Osteoblast (primary cell): ENCODE data around the gene LAD1. TPM values are rescaled to one million over a fixed set of nuclear protein-coding genes. Genes with fewer than 3 reads are reported as not detected.

ENCODE experiments used
- DNase-seq: peaks from one replicate; pipeline ENCODE4 v3.0.0; 2011; ENCODE audit warnings: low spot score, mixed read lengths; ENCODE audit not compliant: insufficient read length; ENCODE audit errors: missing footprints
- H2AFZ ChIP-seq: 2 replicates; pipeline ENCODE4 v1.6.0; 2011; ENCODE audit warnings: mild to moderate bottlenecking, low read length
- H3K27ac ChIP-seq: 2 replicates; pipeline ENCODE4 v1.5.1; 2011; ENCODE audit warnings: mild to moderate bottlenecking, low read depth, low read length, moderate library complexity
- H3K27me3 ChIP-seq: 2 replicates; pipeline ENCODE4 v1.6.0; 2012; ENCODE audit warnings: mild to moderate bottlenecking, control low read depth, inconsistent platforms, low read length, moderate library complexity; ENCODE audit not compliant: insufficient read depth
- H3K36me3 ChIP-seq: 2 replicates; pipeline ENCODE4 v1.5.1; 2011; ENCODE audit warnings: mild to moderate bottlenecking, low read length, control low read depth, moderate library complexity; ENCODE audit not compliant: insufficient read depth
- H3K4me1 ChIP-seq: 2 replicates; pipeline ENCODE4 v1.5.1; 2011; ENCODE audit warnings: mild to moderate bottlenecking, low read length, control low read depth, moderate library complexity; ENCODE audit not compliant: insufficient read depth
- H3K4me2 ChIP-seq: 2 replicates; pipeline ENCODE4 v1.6.0; 2011; ENCODE audit warnings: mild to moderate bottlenecking, low read length; ENCODE audit not compliant: insufficient read depth
- H3K4me3 ChIP-seq: fragments of 200-600 bp; sonication (generic); 3 replicates; pipeline ENCODE4 v1.5.1; 2012; ENCODE audit warnings: mild to moderate bottlenecking, low read length, inconsistent platforms; ENCODE audit not compliant: insufficient read depth
- H3K79me2 ChIP-seq: 2 replicates; pipeline ENCODE4 v1.6.0; 2012; ENCODE audit warnings: mild to moderate bottlenecking, low read length, control low read depth, inconsistent platforms; ENCODE audit not compliant: insufficient read depth
- H3K9me3 ChIP-seq: 2 replicates; pipeline ENCODE4 v1.5.1; 2011; ENCODE audit warnings: low read depth, low read length, control low read depth
- H4K20me1 ChIP-seq: 2 replicates; pipeline ENCODE4 v1.6.0; 2012; ENCODE audit warnings: mild to moderate bottlenecking, low read length, control low read depth; ENCODE audit not compliant: insufficient read depth
- CTCF ChIP-seq: IDR thresholded peaks from 2 replicates; pipeline ENCODE4 v1.5.1; 2011; ENCODE audit warnings: mild to moderate bottlenecking, low read depth, low read length, moderate library complexity; ENCODE audit errors: extremely low read depth
- total RNA-seq: library from RNA; depleted of rRNA; stranded (reverse); fragments of >200 nt; gene quantifications from 2 replicates; pipeline ENCODE4 v1.2.3, GENCODE V29; 2012

Gene LAD1
- total RNA-seq, 1 donor, result not detected

DNA sequence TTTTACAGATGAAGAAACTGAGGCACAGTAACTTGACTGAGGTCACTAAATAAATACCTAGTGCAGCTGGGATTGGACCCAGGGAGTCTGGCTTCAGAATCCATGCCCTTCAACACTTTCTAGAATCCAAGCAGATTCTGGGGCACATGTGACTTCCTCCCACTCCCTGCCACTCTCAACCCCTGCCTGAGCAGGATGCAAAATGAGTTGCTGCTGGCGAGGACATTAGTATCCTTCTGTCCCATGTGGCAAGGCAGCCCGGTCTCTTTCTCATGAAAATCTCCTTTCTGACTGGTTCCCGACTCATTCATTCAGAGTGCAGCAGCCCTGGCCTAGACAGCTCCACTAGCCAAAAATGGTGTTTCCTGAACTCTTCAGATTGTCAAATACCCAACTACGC is 50.0 kb downstream of the LAD1 start:
- H2AFZ ChIP-seq, result no peak overlapping the region
- H3K27ac ChIP-seq, result no peak overlapping the region

GRCh38 chr1:201348211-201348566 is 50.9 kb downstream of the LAD1 start:
- H4K20me1 ChIP-seq, result no peaks in the 10 kb centered on the region
- H3K4me2 ChIP-seq, result no peak overlapping the region
- peak; percentile 93 for DNase-seq
- no peak overlapping the region for H2AFZ ChIP-seq
- no peaks in the 10 kb centered on the region for H3K36me3 ChIP-seq
- H3K4me1 ChIP-seq, result no peaks in the 10 kb centered on the region
- no peaks in the 10 kb centered on the region for H3K9me3 ChIP-seq
- peak; percentile 71 for TF ChIP-seq CTCF
- no peak overlapping the region for H3K4me3 ChIP-seq
- no peaks in the 10 kb centered on the region for H3K79me2 ChIP-seq
- peaks cover 7% of the 10 kb centered on the region for H3K27me3 ChIP-seq
- no peak overlapping the region for H3K27ac ChIP-seq

More for the DNA sequence above, 50.0 kb downstream of the LAD1 start:
- Histone ChIP-seq H4K20me1 (no peaks in the 10 kb centered on the region), H3K4me2 (no peak overlapping the region), H3K36me3 (no peaks in the 10 kb centered on the region), H3K4me3 (no peak overlapping the region), H3K4me1 (no peaks in the 10 kb centered on the region), H3K27me3 (peaks cover 2% of the 10 kb centered on the region), H3K79me2 (no peaks in the 10 kb centered on the region), H3K9me3 (no peaks in the 10 kb centered on the region)
- DNase-seq, result no peak
- TF ChIP-seq CTCF, result no peak

- Histone ChIP-seq H3K36me3 (no peaks in the 10 kb centered on the region), H4K20me1 (no peaks in the 10 kb centered on the region), H3K27me3 (peaks cover 10% of the 10 kb centered on the region), H2AFZ (no peak overlapping the region), H3K4me3 (no peak overlapping the region), H3K4me1 (no peaks in the 10 kb centered on the region), H3K27ac (no peak overlapping the region), H3K79me2 (no peaks in the 10 kb centered on the region), H3K9me3 (no peaks in the 10 kb centered on the region), H3K4me2 (no peak overlapping the region)
- DNase-seq, result no peak
- no peak for TF ChIP-seq CTCF
Observed at GRCh38 chr1:201347498-201348210, 51.5 kb downstream of the LAD1 start.

GRCh38 chr1:201346987-201347386 is 52.1 kb downstream of the LAD1 start:
- H3K27me3 ChIP-seq, result peaks cover 14% of the 10 kb centered on the region
- H3K36me3 ChIP-seq, result no peaks in the 10 kb centered on the region
- H4K20me1 ChIP-seq, result no peaks in the 10 kb centered on the region
- no peaks in the 10 kb centered on the region for H3K4me1 ChIP-seq
- no peak overlapping the region for H2AFZ ChIP-seq
- no peak overlapping the region for H3K27ac ChIP-seq
- H3K79me2 ChIP-seq, result no peaks in the 10 kb centered on the region
- DNase-seq, result no peak
- H3K4me3 ChIP-seq, result no peak overlapping the region
- H3K4me2 ChIP-seq, result no peak overlapping the region
- peaks cover 3% of the 10 kb centered on the region for H3K9me3 ChIP-seq
- TF ChIP-seq CTCF, result no peak
